ENCODE results near the gene SMOC2. TPM values are rescaled to one million over a fixed set of nuclear protein-coding genes. Genes with fewer than 3 reads are reported as not detected.

Gene SMOC2
- total and polyA plus RNA-seq, 2 of the 4 experiments (the other 2 are of a cell fraction) = not detected

- TF ChIP-seq FOS (IDR thresholded peaks at IDR 0.05; ENCODE audit: low read depth, low read length) = no peak
Measured at GRCh38 chr6:168616816-168617765, 176.1 kb downstream of the SMOC2 start (continued).

- ChIA-PET POLR2A (ENCODE audit: unreplicated experiment) (no interaction called here), CTCF (no interaction called here)
- Histone ChIP-seq H2AFZ (replicated peaks; ENCODE audit: low read length, poor library complexity) (no peak overlapping the region), H3K27ac (ENCODE audit: insufficient read depth, low read length) (no peak overlapping the region), H4K8ac (ENCODE audit: low read depth in 2 of 2, low read length in 2 of 2) (no peak overlapping the region), H3K27me3 (ENCODE audit: control insufficient read depth, insufficient read depth, low read length) (no peaks in the 10 kb centered on the region), H2BK20ac (ENCODE audit: low read depth, low read length) (no peak overlapping the region), H3K56ac (ENCODE audit: extremely low read depth, insufficient read depth, low read length) (no peak overlapping the region), H3K14ac (replicated peaks; ENCODE audit: low read depth, low read length) (no peak overlapping the region), H3K36me3 (ENCODE audit: control insufficient read depth, insufficient read depth, low read length) (no peaks in the 10 kb centered on the region), H3K9me1 (ENCODE audit: insufficient read depth, low read length) (no peaks in the 10 kb centered on the region), H3K9me3 (ENCODE audit: control insufficient read depth, insufficient read depth, low read length) (peaks cover 40% of the 10 kb centered on the region), H2BK120ac (ENCODE audit: low read depth, low read length) (no peak overlapping the region), H3K4me1 (ENCODE audit: control insufficient read depth, insufficient read depth, low read length) (no peaks in the 10 kb centered on the region), H3K9ac (ENCODE audit: low read depth, low read length) (no peak overlapping the region), H4K91ac (ENCODE audit: insufficient read depth, low read depth, low read length) (no peak overlapping the region), H2AK5ac (ENCODE audit: low read depth, low read length) (no peak overlapping the region), H2BK15ac (ENCODE audit: low read depth, low read length) (no peak overlapping the region), H3K79me1 (ENCODE audit: low read depth in 1 of 2, low read length in 2 of 2) (no peaks in the 10 kb centered on the region), H3K4me3 (ENCODE audit: insufficient read depth, low read depth, low read length) (no peak overlapping the region), H2AK9ac (replicated peaks; ENCODE audit: low read depth, low read length, poor library complexity) (no peak overlapping the region), H4K5ac (ENCODE audit: low read depth, low read length) (no peak overlapping the region), H2BK5ac (ENCODE audit: low read depth, low read length, poor library complexity, severe bottlenecking) (no peak overlapping the region), H4K20me1 (ENCODE audit: insufficient read depth, low read length) (no peaks in the 10 kb centered on the region), H3K4me2 (ENCODE audit: low read depth, low read length) (no peak overlapping the region), H3K18ac (ENCODE audit: low read depth, low read length) (no peak overlapping the region), H3K4ac (ENCODE audit: low read depth, low read length) (no peak overlapping the region), H3K23ac (ENCODE audit: low read depth, low read length) (no peak overlapping the region)
- no TSS peak for BruUV-seq (replicated peaks)
- intact Hi-C loops (cut with micrococcal nuclease) = no loop called here
- dilution Hi-C loops (cut with HindIII; ENCODE audit: low sequenced_read_pairs, unreplicated experiment) = no loop called here
- 74% methylated on average over 7 of the region's 21 CpGs; no CpG with 5 or more reads in 1 of the 2 experiments for WGBS, 2 experiments (ENCODE audit: extremely low coverage in 2 of 2, insufficient read length in 1 of 2)
- in situ Hi-C loops (cut with MboI; ENCODE audit: low sequenced_read_pairs) = no loop called here
- no peak for TF ChIP-seq CEBPB (IDR thresholded peaks at IDR 0.05; ENCODE audit: low read depth, low read length)
- no peak for TF ChIP-seq BHLHE40 (IDR thresholded peaks at IDR 0.05; ENCODE audit: low read depth, low read length)
- TF ChIP-seq ELK1 (IDR thresholded peaks at IDR 0.05; ENCODE audit: borderline replicate concordance, low read depth, low read length) = no peak
- no peak for DNase-seq
- ATAC-seq (ENCODE audit: low read depth) = no peak
Measured at GRCh38 chr6:168618546-168619315, 177.7 kb downstream of the SMOC2 start.

Data from IMR-90 (cell line).